Inferior parietal cortex (tissue), 1 donor: ENCODE measurements around the gene NDEL1.

Experiments
- DNase-seq: peaks from one replicate; pipeline ENCODE4 v3.0.0-alpha.2; 2016; ENCODE audit errors: extremely low spot score

NDEL1 gene

DNA sequence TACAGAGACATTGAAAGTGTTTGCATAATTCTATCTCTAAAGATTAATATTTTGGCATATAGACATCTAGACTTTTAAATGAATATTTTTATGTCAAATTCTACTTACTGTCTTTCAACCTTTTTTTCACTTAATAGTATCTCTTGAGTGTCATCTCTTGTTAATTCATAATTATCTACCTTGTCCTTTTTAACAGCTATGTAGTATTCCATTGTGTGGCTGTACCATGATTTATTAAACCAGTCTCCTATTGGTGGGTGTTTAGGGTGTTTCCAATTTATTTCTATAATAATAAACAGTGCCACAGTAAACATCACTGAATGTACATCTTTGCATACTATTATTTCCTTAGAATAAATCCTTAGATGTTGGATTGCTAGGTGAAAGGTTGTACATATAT is 21.7 kb upstream of the NDEL1 start:
- DNase-seq, result no peak

DNA sequence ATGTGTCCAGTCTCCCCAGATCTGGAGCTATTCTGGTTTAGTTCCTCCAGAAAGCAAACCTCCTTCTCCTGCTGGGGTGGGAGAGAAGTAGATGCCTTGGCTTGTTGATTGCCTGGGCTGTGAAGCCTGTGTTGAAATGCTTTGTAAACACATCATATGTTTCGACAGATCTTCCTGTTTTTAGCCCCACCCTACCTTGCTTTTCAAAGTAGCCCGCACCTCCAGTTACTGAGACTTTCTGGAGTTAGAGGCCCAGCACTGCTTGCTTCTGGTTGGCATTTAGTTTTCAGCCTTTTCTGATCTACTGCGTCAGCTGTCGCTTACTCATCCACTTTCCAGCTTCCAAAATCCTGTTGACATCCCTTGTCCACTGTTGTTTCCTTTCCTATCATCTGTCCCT is 17.9 kb upstream of the NDEL1 start:
- DNase-seq, result no peak

DNA sequence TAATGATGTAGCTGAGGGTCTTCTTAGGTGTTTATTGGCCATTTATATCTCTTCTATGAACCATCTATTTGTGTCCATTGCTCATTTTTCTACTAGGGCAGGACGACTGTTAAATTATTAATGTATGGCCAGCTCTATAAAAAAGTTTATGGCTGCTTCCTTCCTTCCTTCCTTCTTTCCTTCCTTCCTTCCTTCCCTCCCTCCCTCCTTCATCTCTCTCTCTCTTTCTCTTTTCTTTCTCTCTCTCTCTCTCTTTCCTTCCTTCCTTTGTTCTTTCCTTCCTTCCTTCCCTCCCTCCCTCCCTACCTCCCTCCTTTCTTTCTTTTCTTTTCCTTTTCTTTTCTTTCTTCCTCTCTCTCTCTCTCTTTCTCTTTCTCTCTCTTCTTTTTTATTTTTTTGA is 17.2 kb upstream of the NDEL1 start:
- no peak for DNase-seq

DNA sequence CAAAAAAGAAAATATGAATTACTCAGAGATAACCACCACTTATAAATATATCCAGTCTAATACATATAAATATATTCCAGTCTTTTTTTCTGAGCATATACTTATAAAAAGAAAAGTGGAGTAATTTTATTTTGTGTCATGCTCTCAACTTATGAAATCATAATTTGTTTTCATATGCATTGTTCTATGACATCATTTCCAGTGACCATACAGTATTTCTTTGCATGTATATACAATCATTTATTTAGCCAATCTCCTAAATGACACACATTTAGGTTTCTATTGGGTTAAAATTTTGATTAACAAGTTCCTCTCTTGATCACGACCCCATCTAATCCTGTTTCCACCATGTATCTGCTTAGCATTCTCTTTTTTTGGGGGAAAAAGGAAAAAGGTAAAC is 16.4 kb upstream of the NDEL1 start:
- DNase-seq, result no peak

DNA sequence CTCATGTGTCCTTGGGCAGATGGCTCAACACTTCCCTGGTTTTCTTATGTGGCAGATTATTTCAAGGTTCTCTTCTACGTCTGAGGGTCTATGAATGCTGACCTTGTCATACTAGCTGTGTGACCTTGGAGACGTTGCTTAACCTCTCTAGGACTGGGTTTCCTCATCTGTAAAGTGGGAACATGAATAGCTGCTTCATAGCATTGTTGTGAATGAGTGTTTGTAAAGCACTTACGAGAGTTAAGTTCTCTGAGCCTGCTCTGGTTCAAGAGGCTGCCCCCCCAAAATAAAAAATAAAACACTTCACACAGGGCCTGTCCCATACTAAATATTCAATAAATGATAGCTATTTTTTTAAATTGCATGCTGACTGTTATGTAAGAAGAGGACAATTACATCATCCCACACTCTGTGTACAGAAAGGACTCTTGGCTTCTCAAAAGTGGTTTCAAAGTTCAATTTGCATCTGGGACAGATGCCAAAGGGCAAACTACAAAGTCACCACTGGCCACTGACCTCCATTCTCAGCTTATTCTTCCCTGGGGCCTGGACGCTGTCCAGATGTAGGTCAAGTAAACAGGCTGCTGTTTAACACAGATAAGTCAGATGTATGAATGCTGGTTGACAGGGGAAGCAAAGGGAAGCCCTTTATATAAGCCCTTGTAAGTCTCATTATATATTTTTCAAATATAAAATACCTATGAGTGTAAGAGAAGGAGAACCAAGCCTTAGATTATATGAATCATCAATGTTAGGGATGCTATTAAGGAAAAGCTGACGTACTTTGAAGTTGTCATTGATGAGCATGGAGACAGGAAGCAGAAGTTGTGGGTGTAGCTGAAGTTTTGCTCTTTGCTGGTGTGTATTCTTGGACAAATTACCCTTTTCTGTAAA is 15.4 kb upstream of the NDEL1 start:
- DNase-seq, result peak; percentile 36

DNA sequence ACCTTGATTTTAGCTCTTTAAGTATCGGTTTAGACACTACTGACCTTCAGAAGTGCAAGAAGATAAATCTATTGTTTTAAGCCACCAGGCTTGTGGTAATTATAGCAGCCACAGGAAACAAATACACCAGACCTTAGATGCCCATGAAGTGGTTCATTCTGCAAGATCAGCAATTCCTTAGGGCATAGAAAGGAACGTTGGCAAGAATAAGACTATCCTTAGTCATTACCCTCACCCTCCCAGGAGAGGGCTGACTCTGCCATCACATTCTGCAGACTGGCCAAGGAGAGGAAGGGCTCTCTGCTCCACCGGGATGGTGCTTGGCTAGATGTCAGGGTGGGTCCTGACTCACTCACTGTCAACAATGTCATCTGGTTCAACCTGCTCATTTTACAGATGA is 14.1 kb upstream of the NDEL1 start:
- no peak for DNase-seq

DNA sequence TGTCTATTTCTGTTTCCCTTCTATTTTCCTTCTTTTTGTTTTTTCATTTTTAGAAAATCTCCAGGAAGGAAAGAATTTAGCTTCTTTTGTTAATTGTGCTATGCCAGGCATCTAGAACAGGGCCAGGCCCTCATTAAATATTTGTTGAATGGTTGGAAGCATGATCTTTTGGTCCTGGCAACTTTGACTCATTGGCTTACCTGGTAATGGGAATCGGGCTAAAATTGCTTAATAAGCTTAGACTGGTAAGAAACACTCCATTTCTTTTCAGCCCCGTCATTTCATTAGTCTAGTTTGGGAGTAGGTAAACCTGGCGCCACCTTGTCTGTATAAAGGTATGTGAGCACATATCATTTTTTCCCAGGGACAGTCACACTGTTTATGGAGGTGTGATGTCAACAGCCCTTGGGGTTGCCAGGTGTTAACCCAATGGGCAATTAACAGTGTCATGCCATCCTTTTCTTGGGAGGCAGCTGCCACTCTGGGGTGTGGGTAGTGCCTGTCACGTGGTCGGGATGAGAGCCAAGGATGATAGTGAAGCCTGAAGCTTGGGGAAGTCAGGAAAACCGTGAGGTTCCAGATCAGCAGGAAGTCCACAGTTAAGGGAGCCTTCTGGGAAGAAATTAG is 9.5 kb upstream of the NDEL1 start:
- no peak for DNase-seq

DNA sequence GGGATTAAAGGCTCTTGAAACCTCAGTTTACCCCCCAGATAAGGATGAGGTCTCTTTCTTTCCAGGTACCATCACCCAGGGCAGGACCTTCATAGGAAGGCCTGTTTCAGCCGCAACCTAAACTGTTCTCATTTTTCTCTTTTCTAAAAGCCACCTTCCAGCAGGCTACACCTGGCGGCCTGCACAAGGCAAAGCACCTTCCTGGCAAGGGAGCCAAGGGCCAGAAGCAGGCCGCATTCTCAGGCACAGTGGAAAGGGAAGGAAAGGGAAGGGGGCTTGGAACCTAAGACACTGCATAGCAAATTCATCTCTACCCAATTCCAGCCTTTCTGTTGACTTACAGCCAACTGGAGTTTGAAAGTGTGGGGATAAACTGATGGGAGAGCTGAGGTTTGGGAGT is 8.9 kb upstream of the NDEL1 start:
- no peak for DNase-seq

DNA sequence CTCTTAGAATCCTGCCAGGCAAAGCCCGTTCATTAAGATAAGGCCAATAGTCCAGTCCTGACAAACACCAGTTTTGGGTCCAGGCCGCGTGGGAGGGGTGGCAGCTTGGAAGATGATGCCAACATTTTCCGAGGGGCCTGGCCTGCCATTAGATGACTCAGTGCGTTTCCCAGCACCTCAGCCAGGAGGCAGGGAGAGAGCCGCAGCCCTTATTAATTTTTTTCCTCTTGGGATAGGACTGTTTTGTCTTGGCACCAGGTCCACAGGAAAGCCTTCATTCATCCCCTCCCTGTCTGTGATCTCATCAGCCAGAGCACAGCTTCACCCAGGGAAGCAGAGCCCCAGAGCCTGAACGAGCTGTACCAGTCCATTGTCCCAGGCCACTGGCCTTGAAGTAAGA is 4.7 kb upstream of the NDEL1 start:
- DNase-seq, result no peak

DNA sequence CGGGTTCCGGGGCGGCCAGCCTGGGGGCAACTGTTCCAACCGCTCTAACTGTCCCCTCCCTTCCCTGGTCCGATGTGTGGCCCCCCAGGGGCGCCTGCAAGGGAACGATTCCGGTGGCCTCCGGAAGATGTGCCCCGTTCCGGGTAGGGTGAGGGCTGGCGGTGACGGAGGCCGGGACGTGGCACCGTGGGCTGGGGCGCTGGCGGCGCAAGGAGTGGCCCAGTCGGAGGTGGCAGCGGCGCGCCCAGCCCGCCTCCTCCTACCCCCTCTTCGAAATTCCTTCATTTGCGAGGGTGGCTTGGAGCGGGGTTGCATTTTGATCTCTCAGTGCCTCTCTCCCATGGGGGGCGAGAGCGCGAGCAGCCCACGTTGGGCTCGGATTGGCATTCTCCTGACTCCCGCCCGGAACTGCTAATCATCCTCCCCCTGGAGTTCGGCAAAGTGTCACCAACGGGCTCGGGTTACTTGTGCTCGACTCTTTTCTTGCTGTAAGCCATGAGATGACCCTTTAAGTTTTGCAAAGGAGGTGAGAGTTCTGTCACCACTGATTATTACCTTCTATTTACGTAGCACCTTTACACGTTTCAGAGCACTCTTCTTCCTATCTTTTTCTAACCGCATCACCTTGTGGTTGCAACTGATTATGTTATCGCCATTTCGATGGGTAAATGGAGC is 622 bp downstream of the NDEL1 start:
- no peak for DNase-seq

DNA sequence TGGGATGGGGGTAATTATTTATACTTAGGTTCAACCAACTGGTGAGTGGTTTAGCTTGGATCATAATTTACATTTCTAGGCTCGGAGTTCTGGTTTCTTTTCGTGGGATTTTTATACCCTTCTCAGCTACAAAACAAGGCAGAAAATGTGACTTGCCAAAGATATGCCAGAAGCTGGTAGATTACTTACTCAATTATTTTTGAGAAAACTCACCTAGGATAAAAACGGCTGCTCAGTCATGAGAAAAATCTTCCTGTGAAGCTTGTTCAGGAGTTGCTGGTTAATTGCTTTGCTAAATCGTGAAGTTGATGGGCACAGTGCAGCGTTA is 1.1 kb downstream of the NDEL1 start:
- no peak for DNase-seq

DNA sequence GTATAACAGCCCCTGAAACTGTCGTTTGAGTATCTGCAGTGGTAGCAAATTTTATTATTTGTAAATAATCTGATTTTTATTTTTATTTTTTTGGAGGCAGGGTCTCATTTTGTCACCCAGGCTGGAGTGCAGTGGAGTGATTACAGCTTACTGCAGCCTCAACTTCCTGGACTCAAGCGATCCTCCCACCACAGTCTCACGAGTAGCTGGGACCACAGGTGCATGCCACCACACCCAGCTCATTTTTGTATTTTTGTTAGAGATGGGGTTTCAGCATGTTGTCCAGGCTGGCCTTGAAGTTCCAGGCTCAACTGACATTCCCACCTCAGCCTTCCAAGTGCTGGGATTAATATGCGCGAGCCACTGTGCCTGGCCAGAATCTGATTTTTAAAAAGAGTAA is 2.8 kb downstream of the NDEL1 start:
- no peak for DNase-seq

DNA sequence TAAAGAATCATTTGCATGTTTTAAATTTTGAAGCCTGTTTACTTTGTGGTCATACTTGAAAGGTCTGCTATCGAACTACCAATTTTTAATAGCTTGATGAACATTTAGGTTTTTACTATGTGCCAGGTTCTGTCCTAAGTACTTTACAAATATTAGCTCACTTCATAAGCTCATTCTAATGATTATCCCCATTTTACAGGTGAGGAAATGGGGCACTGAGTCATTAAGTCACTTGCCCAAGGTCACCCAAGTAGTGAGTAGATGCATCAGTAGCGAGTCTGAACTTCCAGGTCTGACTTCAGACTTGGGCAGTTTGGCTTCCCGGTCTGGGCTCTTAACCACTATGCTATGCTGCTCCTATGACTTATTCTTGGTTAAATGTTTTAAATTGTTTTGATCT is 4.0 kb downstream of the NDEL1 start:
- DNase-seq, result no peak

DNA sequence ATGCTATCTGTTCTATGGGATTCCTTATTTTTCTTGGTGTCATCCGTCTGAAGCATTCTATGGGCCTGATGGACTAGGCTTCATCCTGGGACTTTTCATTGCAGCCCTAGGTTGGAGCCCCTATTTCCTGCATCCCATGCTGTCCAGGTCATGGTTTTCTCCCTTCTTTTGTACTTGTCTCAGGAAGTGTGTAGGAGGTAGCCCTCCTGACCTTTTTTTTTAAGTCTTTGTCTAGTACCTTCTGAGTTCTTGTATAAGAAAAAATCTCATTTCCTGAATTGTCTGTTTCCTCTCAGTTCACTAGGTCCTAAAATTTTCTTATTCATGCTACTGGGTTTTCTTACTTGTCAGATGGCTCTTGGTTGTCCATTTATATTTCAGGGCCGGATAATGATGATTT is 6.0 kb downstream of the NDEL1 start:
- no peak for DNase-seq

DNA sequence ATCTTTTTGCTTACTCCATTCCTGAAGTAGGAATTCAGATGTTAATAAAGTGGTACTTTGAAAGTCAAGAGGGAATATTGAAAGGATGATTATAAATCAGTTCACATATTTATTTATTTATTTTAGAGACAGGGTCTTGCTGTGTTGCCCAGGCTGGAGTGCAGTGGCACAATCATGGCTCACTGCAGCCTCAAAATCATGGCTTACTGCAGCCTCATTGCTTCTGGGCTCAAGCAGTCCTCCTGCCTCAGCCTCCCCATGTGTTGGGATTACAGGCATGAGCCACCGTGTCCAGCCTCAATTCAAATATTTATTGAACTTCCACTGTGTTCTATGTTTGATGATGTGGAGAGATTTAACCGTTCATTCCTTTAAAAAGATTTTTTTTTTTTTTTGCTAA is 6.6 kb downstream of the NDEL1 start:
- DNase-seq, result no peak

DNA sequence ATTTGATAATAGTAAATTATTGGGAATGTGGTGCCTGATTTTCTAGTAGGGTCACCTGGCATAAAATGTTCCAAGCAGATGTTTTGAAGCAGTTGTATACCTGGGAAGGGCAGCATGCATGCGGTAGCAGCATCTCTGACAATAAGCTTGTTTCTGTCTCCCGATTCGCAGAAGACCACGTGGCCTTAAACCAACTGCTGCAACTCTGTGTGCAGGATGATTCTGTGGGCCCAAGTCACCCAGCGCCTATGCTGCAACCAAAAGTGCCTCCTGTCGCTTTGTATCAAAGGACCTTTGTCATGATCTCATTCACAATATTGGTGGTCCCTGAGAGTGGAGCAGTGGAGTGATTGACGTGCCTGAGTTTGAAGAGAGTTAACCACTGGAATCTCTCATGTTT is 8.1 kb downstream of the NDEL1 start:
- DNase-seq, result no peak

DNA sequence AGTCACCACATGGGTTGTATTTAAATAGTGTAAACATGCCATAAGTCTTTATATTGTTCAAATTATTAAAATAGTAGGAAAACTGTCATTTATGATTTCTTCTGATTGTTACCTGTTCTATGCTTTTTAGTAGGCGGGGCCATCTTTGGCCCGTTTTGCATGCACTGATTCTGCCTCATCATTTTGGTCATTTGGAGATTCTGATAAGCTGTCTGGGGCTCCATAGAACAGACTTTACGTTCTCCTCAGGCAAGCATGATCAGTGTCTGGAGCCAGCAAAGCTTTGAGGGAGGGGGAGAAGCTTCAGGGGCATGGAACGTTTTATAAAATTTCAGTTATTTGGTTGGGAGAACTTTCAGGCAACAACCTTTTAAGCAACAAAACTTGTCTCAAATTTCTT is 8.8 kb downstream of the NDEL1 start:
- no peak for DNase-seq

DNA sequence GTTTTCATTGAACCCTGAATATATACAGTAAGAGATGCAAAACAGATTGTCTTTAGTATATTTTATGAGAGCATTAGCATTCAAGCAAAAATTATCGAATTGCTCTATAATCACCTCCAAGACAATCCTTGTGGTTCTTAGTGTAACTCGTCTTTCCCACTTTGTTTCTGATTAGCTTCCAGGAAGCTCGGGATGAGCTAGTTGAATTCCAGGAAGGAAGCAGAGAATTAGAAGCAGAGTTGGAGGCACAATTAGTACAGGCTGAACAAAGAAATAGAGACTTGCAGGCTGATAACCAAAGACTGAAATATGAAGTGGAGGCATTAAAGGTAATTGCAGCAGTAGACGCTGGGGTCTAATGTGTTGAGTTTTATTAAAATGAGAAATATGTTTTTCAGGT is 9.9 kb downstream of the NDEL1 start:
- no peak for DNase-seq

DNA sequence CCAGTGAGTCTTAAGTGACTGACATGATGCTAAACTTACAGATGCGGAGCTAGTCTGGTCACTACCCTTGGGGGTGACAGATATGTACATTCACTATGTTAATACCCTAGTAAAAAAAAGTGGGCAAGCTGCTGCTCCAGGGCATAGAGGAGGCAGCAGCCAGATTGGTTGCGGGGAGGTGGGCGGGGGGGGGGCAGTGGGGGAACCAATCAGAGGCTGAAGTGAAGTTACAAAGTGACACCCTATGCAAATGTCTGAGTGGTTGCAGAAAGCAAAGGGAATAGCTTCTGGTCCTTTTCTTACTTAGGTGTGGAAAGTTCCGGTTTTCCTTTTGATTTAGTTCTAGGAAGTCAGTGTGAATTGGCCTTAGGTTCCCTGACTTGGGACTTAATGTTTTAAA is 12.1 kb downstream of the NDEL1 start:
- DNase-seq, result no peak

DNA sequence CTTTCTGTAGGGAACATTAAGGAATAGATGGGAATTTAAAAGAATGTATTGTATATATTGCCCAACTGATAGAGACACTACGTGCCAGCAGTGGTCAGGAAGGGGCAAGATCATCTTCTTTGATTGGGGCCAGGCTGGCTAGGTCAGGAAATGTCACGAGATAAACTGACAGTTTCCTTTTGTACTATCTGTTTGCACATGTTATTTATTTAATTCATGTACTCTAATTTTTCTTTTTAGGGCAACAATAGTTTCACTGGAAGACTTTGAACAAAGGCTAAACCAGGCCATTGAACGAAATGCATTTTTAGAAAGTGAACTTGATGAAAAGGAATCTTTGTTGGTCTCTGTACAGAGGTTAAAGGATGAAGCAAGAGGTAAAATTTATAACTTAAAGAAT is 12.6 kb downstream of the NDEL1 start:
- no peak for DNase-seq

DNA sequence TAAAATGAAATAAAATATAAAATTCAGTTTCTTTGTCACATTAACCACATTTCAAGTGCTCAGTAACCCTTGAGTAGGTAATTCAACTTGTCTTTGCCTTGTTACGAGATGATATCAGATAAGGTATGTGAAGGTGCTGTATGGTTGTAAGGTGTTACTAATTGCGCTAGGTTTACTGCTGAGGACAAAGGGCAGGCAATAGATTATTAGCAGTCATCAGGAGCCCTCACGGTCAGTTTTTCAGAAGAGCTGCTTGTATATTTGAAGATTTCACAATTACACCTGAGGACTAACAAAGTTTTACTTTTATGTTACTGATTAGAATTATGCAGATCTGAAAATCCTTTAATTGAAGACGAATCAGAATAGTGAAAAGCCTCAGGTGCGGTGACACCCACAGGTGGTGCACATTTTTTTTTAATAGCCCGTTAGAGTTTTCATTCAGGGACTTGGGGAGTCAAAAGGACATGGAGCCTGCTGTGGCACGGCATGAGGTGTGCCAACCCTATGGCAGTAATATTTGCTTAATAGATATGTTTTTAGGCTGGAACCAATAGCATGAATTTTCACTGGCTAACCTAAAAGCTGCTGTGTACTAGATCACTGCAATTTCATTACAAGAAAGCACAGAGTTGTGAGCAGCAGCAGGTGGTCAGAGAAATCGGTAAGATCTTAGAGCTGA is 16.4 kb downstream of the NDEL1 start:
- no peak for DNase-seq

DNA sequence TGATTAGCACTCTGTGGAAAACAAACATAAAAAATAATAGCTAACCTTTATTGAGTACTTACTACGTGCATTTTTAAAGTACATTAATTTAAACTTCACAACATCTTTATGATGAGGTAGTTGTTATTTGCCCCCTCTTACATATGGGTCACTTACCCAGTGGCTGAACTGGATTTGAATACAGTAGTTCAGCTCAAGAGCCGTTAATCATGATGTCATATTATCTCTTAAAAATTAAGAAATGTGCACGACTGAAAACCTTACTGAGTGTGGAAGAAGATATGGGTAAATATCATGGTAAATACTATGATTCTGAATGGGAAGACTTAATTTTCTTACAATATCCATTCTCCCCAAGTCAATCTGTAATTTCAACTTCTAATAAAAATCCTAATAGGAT is 17.6 kb downstream of the NDEL1 start:
- no peak for DNase-seq
